ENCODE results near the gene ZFP91. TPM values are rescaled to one million over a fixed set of nuclear protein-coding genes. Genes with fewer than 3 reads are reported as not detected.
A peak's percentile ranks its signal among the peaks of the same experiment; 100 is the strongest.

Gene ZFP91
- total and polyA plus RNA-seq, 2 experiments from 2014 or later = 21.4 to 59.0 TPM

- H3K79me2 ChIP-seq (ENCODE audit: insufficient read depth) = peaks cover 56% of the 10 kb centered on the region
- no peaks in the 10 kb centered on the region for H3K9me2 ChIP-seq (ENCODE audit: insufficient read depth)
- H3K36me3 ChIP-seq (ENCODE audit: low read depth) = peaks cover 8% of the 10 kb centered on the region; the same call in 1 of the 2 replicates
- TF ChIP-seq EZH2 (IDR thresholded peaks at IDR 0.05; ENCODE audit: insufficient read depth, poor library complexity, severe bottlenecking) (no peak), EZH2phosphoT487 (IDR thresholded peaks at IDR 0.05; ENCODE audit: insufficient read depth, low read depth) (no peak)
- peaks cover 56% of the 10 kb centered on the region for H3F3A ChIP-seq (ENCODE audit: insufficient read depth)
- in situ Hi-C loops (cut with MboI) = no loop called here
- no peaks in the 10 kb centered on the region for H3K27me3 ChIP-seq (replicated peaks; ENCODE audit: insufficient read depth)
- H4K20me1 ChIP-seq (ENCODE audit: insufficient read depth) = no peaks in the 10 kb centered on the region
- peak overlapping the region; percentile 96 for H3K4me2 ChIP-seq (ENCODE audit: unreplicated experiment)
- 0 to 1% methylated on average over 33 of the region's 33 CpGs for WGBS, 2 experiments (ENCODE audit: low coverage in 1 of 2, low lambda C conversion rate in 2 of 2, missing lambda C conversion rate in 2 of 2)
- H3K27ac ChIP-seq = peak overlapping the region; percentile 99
- peak; percentile 97 for DNase-seq
- peaks cover 49% of the 10 kb centered on the region for H3K4me1 ChIP-seq (ENCODE audit: insufficient read depth)
- H3K9ac ChIP-seq = peak overlapping the region; percentile 100
- H3K9me3 ChIP-seq (ENCODE audit: low read depth) = no peaks in the 10 kb centered on the region
- peak overlapping the region; percentile 80 for H2AFZ ChIP-seq
- H3K4me3 ChIP-seq = peak overlapping the region; percentile 97
These were observed 678 bp upstream of the ZFP91 start for GRCh38 chr11:58578136-58578634.

- Histone ChIP-seq H3K9me2 (ENCODE audit: insufficient read depth) (no peaks in the 10 kb centered on the region), H3K27me3 (replicated peaks; ENCODE audit: insufficient read depth) (no peaks in the 10 kb centered on the region), H3F3A (ENCODE audit: insufficient read depth) (peaks cover 44% of the 10 kb centered on the region), H3K79me2 (ENCODE audit: insufficient read depth) (peaks cover 63% of the 10 kb centered on the region), H3K36me3 (ENCODE audit: low read depth) (peaks cover 8% of the 10 kb centered on the region; the same call in 1 of the 2 replicates), H4K20me1 (ENCODE audit: insufficient read depth) (no peaks in the 10 kb centered on the region), H3K27ac (peak overlapping the region; percentile 99), H3K4me1 (ENCODE audit: insufficient read depth) (peaks cover 49% of the 10 kb centered on the region), H2AFZ (peak overlapping the region; percentile 69), H3K4me3 (peak overlapping the region; percentile 94), H3K9ac (peak overlapping the region; percentile 100), H3K4me2 (ENCODE audit: unreplicated experiment) (peak overlapping the region; percentile 95), H3K9me3 (ENCODE audit: low read depth) (no peaks in the 10 kb centered on the region)
- WGBS, 2 experiments (ENCODE audit: low coverage in 1 of 2, low lambda C conversion rate in 2 of 2, missing lambda C conversion rate in 2 of 2) = 1 to 2% methylated on average over 43 to 72 of the region's 78 CpGs
- in situ Hi-C loops (cut with MboI) = no loop called here
- peak; percentile 96 for DNase-seq
- TF ChIP-seq EZH2phosphoT487 (IDR thresholded peaks at IDR 0.05; ENCODE audit: insufficient read depth, low read depth) = 0 out of 2 replicates have a peak, but pooled peaks have one; percentile 59
- no peak for TF ChIP-seq EZH2 (IDR thresholded peaks at IDR 0.05; ENCODE audit: insufficient read depth, poor library complexity, severe bottlenecking)
These were observed 598 bp downstream of the ZFP91 start for GRCh38 chr11:58579192-58580129.

GRCh38 chr11:58580311-58580710, 1.4 kb downstream of the ZFP91 start:
- H4K20me1 ChIP-seq (ENCODE audit: insufficient read depth) = no peaks in the 10 kb centered on the region
- H3K9me2 ChIP-seq (ENCODE audit: insufficient read depth) = no peaks in the 10 kb centered on the region
- peak overlapping the region; percentile 95 for H3K4me2 ChIP-seq (ENCODE audit: unreplicated experiment)
- peak overlapping the region; percentile 99 for H3K27ac ChIP-seq
- peak overlapping the region; percentile 94 for H3K4me3 ChIP-seq
- no peak for DNase-seq
- H3K79me2 ChIP-seq (ENCODE audit: insufficient read depth) = peaks cover 68% of the 10 kb centered on the region
- in situ Hi-C loops (cut with MboI) = no loop called here
- no peaks in the 10 kb centered on the region for H3K27me3 ChIP-seq (replicated peaks; ENCODE audit: insufficient read depth)
- peaks cover 49% of the 10 kb centered on the region for H3K4me1 ChIP-seq (ENCODE audit: insufficient read depth)
- TF ChIP-seq EZH2 (IDR thresholded peaks at IDR 0.05; ENCODE audit: insufficient read depth, poor library complexity, severe bottlenecking) (no peak), EZH2phosphoT487 (IDR thresholded peaks at IDR 0.05; ENCODE audit: insufficient read depth, low read depth) (no peak)
- no peaks in the 10 kb centered on the region for H3K9me3 ChIP-seq (ENCODE audit: low read depth)
- peaks cover 36% of the 10 kb centered on the region for H3F3A ChIP-seq (ENCODE audit: insufficient read depth)
- H2AFZ ChIP-seq = peak overlapping the region; percentile 69
- peak overlapping the region; percentile 100 for H3K9ac ChIP-seq
- peaks cover 8% of the 10 kb centered on the region; the same call in 1 of the 2 replicates for H3K36me3 ChIP-seq (ENCODE audit: low read depth)
- 22 to 28% methylated on average over 2 of the region's 2 CpGs for WGBS, 2 experiments (ENCODE audit: low coverage in 1 of 2, low lambda C conversion rate in 2 of 2, missing lambda C conversion rate in 2 of 2)

- Histone ChIP-seq H3K9me2 (ENCODE audit: insufficient read depth) (no peaks in the 10 kb centered on the region), H3K36me3 (ENCODE audit: low read depth) (peaks cover 24% of the 10 kb centered on the region), H2AFZ (no peak overlapping the region), H3K4me3 (peak overlapping the region; percentile 28), H4K20me1 (ENCODE audit: insufficient read depth) (no peaks in the 10 kb centered on the region), H3K27ac (no peak overlapping the region), H3K9ac (no peak overlapping the region), H3F3A (ENCODE audit: insufficient read depth) (peaks cover 16% of the 10 kb centered on the region), H3K79me2 (ENCODE audit: insufficient read depth) (peaks cover 78% of the 10 kb centered on the region), H3K4me1 (ENCODE audit: insufficient read depth) (peaks cover 37% of the 10 kb centered on the region), H3K4me2 (ENCODE audit: unreplicated experiment) (peak overlapping the region; percentile 95), H3K9me3 (ENCODE audit: low read depth) (no peaks in the 10 kb centered on the region), H3K27me3 (replicated peaks; ENCODE audit: insufficient read depth) (no peaks in the 10 kb centered on the region)
- WGBS, 2 experiments (ENCODE audit: low coverage in 1 of 2, low lambda C conversion rate in 2 of 2, missing lambda C conversion rate in 2 of 2) = 96 to 100% methylated on average over 1 of the region's 1 CpG
- TF ChIP-seq EZH2phosphoT487 (IDR thresholded peaks at IDR 0.05; ENCODE audit: insufficient read depth, low read depth) (no peak), EZH2 (IDR thresholded peaks at IDR 0.05; ENCODE audit: insufficient read depth, poor library complexity, severe bottlenecking) (no peak)
- DNase-seq = no peak
- in situ Hi-C loops (cut with MboI) = no loop called here
These were observed 3.6 kb downstream of the ZFP91 start for GRCh38 chr11:58582437-58582836.

Data from GM23248 (cell line).